Fibroblast of lung (primary cell): ENCODE data around the gene PCLO.

Experiments used
- EZH2 ChIP-seq: IDR thresholded peaks from 2 replicates; pipeline ENCODE4 v1.5.1; 2012; ENCODE audit warnings: low read length, control low read depth, mild to moderate bottlenecking; ENCODE audit errors: missing control alignments
- TF ChIP-seq, protein P1 (sequence below), 2 donors: IDR thresholded peaks in 1 of 2; conservative IDR thresholded peaks in 1 of 2; 1 replicate in 1 of 2; 2 replicates in 1 of 2; pipeline ENCODE4 v1.5.1; 2011 to 2012; ENCODE audit warnings: low read length in 2 of 2, control low read depth in 1 of 2, inconsistent platforms in 1 of 2, low read depth in 1 of 2, mild to moderate bottlenecking in 1 of 2

DNA sequence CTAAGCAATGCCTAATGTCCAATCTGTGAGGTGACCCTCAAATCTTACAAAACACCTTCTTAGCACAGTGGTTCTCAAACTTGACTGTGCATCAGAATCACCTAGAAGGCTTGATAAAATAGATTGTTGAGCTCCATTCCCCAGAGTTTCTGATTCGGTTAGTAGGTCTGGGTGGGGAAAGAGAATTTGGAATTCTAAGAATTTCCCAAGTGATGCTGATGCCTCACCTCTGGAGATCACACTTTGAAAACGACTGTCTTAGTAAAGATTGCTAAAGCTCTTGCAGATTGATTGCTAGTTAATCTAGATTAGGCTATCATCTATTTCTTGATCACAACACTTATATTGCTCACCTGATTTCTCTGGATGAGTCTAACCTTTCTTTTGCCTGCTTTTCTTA, 126.6 kb downstream of the PCLO start:
- TF ChIP-seq, protein P1, sequence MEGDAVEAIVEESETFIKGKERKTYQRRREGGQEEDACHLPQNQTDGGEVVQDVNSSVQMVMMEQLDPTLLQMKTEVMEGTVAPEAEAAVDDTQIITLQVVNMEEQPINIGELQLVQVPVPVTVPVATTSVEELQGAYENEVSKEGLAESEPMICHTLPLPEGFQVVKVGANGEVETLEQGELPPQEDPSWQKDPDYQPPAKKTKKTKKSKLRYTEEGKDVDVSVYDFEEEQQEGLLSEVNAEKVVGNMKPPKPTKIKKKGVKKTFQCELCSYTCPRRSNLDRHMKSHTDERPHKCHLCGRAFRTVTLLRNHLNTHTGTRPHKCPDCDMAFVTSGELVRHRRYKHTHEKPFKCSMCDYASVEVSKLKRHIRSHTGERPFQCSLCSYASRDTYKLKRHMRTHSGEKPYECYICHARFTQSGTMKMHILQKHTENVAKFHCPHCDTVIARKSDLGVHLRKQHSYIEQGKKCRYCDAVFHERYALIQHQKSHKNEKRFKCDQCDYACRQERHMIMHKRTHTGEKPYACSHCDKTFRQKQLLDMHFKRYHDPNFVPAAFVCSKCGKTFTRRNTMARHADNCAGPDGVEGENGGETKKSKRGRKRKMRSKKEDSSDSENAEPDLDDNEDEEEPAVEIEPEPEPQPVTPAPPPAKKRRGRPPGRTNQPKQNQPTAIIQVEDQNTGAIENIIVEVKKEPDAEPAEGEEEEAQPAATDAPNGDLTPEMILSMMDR (conservative IDR thresholded peaks at IDR 0.05 in 1 of 2, IDR thresholded peaks at IDR 0.05 in 1 of 2; ENCODE audit: low read depth in 1 of 2, low read length in 2 of 2) = no peak
- TF ChIP-seq EZH2 = no peak
